DND-41 (cell line): Measurements from ENCODE around the gene KSR1.

Experiments
- EZH2 ChIP-seq: IDR thresholded peaks from 3 replicates; pipeline ENCODE4 v1.6.1; 2012; ENCODE audit warnings: borderline replicate concordance, low read depth, mild to moderate bottlenecking, moderate library complexity, low read length, inconsistent platforms; ENCODE audit not compliant: severe bottlenecking
- TF ChIP-seq, protein P1 (sequence below): IDR thresholded peaks from 2 replicates; pipeline ENCODE4 v1.5.1; 2012; ENCODE audit warnings: borderline replicate concordance, low read length, moderate library complexity, mild to moderate bottlenecking; ENCODE audit not compliant: poor library complexity, severe bottlenecking; ENCODE audit errors: extremely low read depth

DNA sequence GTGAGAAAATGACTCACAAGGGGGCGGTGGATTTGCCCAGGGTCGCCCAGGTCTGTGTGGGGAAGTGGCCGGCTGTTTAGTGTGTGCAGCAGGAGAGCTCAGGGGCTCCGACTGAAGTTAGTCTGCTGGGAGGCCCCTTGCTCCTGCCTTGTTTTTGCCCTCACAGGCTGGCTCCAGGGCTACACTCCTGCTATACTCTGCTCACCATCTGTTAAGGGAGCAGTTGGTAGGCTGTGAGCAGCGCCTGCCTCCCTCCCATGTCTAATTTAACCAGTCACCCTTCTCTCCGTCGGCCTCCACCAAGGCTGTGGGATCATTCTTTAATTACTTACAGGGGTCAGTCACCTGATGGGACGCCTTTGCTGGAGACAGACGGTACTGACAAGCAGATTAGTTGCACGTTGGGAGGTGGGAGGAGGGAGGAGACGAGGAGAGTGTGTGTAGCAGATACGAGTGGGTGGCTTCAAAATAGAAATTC lies 35.5 kb downstream of the KSR1 start:
- TF ChIP-seq, protein P1, sequence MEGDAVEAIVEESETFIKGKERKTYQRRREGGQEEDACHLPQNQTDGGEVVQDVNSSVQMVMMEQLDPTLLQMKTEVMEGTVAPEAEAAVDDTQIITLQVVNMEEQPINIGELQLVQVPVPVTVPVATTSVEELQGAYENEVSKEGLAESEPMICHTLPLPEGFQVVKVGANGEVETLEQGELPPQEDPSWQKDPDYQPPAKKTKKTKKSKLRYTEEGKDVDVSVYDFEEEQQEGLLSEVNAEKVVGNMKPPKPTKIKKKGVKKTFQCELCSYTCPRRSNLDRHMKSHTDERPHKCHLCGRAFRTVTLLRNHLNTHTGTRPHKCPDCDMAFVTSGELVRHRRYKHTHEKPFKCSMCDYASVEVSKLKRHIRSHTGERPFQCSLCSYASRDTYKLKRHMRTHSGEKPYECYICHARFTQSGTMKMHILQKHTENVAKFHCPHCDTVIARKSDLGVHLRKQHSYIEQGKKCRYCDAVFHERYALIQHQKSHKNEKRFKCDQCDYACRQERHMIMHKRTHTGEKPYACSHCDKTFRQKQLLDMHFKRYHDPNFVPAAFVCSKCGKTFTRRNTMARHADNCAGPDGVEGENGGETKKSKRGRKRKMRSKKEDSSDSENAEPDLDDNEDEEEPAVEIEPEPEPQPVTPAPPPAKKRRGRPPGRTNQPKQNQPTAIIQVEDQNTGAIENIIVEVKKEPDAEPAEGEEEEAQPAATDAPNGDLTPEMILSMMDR, result no peak
- no peak for TF ChIP-seq EZH2
